GM12892 (cell line): ENCODE results near the gene CACNA1C.

Experiments
- POLR2AphosphoS5 ChIP-seq: IDR thresholded peaks from 2 replicates; pipeline ENCODE4 v1.6.1; 2011; ENCODE audit warnings: low read depth, low read length, control low read depth
- TAF1 ChIP-seq: IDR thresholded peaks from 2 replicates; pipeline ENCODE4 v1.6.1; 2011; ENCODE audit warnings: low read depth, mild to moderate bottlenecking, control low read depth, low read length, borderline replicate concordance

- TF ChIP-seq TAF1 (no peak), POLR2AphosphoS5 (no peak)
Measured at GRCh38 chr12:2629051-2629450, 576.3 kb downstream of the CACNA1C start.
